Vagina (tissue), 2 donors: ENCODE results near the gene RBP2.

Source experiments
- CTCF ChIP-seq, 3 experiments: fragments of 450-650 bp in 2 of 3; fragments of 200-600 bp in 1 of 3; sonication (generic) in 1 of 3; IDR thresholded peaks; one replicate each; pipeline ENCODE4 v1.5.1; 2017 to 2019; ENCODE audit warnings: antibody characterized with exemption in 3 of 3, mild to moderate bottlenecking in 2 of 3, moderate library complexity in 2 of 3
- POLR2A ChIP-seq, 2 donors: fragments of 450-650 bp; IDR thresholded peaks; one replicate each; pipeline ENCODE4 v1.6.1; 2017; ENCODE audit warnings: antibody characterized with exemption in 2 of 2, mild to moderate bottlenecking in 2 of 2, moderate library complexity in 2 of 2
- POLR2AphosphoS5 ChIP-seq, 2 donors: sonication (generic); formaldehyde crosslinking; IDR thresholded peaks; one replicate each; pipeline ENCODE4 v1.9.0; 2017; ENCODE audit warnings: antibody characterized with exemption in 2 of 2, mild to moderate bottlenecking in 2 of 2, low read depth in 1 of 2; ENCODE audit not compliant: insufficient read depth in 1 of 2

GRCh38 chr3:139506766-139507165, 30.4 kb upstream of the RBP2 start:
- TF ChIP-seq CTCF (IDR thresholded peaks at IDR 0.05) (no peak), POLR2A (IDR thresholded peaks at IDR 0.05) (no peak), POLR2AphosphoS5 (IDR thresholded peaks at IDR 0.05; ENCODE audit: insufficient read depth in 1 of 2, low read depth in 1 of 2) (no peak)
